GM18502 (cell line): ENCODE results near the gene RNF144A.
"Not testable (repeated sequence)": the region's sequence is repeated elsewhere in the genome, so short reads cannot be mapped to it uniquely, and the experiment has no call there.

ENCODE experiments used
- ATAC-seq: cut with Tn5 transposase; IDR thresholded peaks from one replicate; pipeline ENCODE4 v1.9.1; 2021; ENCODE audit warnings: mild to moderate bottlenecking; ENCODE audit not compliant: unreplicated experiment, poor library complexity

The RNF144A gene, protein sequence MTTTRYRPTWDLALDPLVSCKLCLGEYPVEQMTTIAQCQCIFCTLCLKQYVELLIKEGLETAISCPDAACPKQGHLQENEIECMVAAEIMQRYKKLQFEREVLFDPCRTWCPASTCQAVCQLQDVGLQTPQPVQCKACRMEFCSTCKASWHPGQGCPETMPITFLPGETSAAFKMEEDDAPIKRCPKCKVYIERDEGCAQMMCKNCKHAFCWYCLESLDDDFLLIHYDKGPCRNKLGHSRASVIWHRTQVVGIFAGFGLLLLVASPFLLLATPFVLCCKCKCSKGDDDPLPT

DNA sequence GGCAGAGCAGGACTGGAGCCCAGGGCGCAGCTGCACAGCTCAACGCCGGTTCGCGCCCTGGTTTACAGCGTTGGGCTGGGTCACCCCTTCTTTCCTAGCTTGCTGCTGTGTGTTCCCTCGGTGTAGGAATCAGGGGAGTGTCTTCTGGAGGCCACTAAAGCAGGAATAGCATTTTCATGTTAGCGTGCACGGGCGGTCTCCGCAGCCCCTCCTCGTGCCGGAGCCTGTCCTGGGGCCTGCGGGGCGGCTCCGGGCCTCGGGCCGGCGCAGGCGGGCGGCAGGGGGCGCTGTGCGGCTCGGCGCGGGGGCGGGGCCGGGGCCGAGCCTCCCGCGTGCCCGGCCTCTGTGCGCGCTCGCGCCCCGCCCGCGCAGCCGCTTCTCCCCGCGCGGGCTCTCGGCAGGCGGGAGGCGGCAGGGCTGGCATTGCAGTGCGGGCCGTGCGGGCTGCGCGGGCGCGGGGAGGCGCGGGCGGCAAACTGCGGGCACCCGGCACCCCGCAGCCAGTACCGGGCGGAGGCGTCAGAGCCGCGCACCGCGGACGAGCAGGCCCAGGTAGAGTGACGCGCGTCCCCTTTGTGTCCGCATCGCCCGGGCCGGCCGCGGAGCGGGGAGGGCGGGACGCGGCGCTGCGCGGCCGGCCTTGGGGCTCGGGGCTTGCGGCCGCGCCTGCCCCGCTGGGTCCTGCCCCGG lies at the start of gene RNF144A:
Gene RNF144A (plus strand): TSS at position 342 of the 690 bp plus-strand sequence. CDS start 79,515 bp downstream, outside the sequence.
- peak; percentile 87 for ATAC-seq

DNA sequence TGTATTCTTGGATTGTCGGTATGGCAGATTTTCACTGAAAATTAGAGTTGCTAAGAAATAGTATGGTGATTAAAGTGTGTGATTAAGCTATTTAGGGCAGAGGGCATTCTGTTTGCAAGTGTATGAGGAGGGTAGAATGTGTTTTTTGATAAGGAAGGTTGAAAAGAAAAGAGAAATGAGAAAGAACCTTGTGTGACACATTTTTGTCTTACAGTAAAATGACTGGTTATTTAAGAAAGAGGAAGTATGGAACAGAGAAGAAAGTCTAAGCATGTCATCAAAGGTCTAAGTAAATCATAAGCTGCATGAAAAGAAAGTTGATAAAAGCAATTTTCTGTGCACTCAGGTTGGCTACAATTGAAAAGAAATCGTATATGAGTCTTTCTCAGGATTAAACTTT lies 44.8 kb upstream of the RNF144A start:
- ATAC-seq: peak; percentile 81

DNA sequence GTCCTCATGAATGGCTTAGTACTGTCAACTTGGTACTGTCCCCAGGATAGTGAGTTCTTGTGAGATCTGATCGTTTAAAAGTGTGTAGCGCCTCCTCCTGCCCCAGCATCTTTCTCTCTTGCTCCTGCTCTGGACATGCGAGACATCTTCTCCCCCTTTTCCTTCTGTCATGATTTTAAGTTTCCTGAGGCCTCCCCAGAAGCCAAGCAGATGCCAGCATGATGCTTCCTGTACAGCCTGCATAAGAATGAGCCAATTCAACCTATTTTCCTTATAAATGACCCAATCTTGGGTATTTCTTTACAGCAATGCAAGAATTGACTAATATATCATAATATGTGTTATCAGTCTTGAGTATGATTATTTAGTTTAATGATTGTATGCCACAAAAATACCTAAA lies 43.2 kb upstream of the RNF144A start:
- ATAC-seq: no peak

DNA sequence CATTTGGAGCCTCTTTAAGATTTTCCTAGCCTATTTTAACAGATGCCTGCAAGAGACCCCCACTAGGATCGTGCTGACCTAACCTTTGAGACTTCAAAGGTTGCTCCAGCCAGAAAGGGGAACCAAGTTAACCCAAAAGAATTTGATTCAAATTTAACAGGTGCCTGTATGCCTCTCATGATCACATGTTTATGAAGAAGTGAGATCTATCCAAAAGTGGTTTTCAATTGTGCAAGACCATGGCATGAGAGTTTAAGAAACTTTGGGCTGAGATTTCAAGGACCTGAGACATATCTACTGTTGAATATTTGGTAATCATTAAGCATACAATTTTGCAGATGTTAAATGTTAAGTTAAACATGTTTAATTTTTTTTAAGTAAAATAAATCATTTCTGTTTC lies 40.9 kb upstream of the RNF144A start:
- ATAC-seq: no peak

DNA sequence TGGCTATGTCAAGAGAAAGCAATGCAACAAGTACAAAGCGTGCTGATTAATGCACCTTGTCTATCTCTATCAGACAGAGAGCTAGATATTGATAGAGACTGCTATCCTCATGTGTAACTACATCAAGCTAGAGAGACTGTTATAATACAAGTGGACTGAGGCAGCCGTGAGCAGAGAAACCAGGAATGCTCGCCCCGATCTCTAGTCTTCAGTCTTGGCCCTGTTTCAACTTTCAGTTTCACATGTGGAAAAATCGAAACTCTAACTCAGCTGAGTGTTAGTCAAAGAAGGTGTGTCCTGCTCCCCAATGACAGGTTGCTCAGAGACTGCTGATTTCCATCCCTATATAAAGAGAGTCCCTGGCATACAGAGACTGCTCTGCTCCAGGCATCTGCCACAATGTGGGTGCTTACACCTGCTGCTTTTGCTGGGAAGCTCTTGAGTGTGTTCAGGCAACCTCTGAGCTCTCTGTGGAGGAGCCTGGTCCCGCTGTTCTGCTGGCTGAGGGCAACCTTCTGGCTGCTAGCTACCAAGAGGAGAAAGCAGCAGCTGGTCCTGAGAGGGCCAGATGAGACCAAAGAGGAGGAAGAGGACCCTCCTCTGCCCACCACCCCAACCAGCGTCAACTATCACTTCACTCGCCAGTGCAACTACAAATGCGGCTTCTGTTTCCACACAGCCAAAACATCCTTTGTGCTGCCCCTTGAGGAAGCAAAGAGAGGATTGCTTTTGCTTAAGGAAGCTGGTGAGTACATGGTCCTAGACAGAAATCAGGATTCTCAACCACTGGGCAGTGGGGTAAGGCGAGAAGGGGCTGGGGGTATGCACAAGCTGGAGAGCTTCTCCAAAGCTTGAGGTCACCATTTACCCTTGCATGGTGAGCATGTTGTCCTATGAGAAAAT lies 39.6 kb upstream of the RNF144A start, which contains the start of gene RSAD2:
Gene RSAD2 (plus strand): TSS at position 376 of the 903 bp plus-strand sequence. CDS start 24 bp downstream, at position 400.
- ATAC-seq: peak; percentile 87

DNA sequence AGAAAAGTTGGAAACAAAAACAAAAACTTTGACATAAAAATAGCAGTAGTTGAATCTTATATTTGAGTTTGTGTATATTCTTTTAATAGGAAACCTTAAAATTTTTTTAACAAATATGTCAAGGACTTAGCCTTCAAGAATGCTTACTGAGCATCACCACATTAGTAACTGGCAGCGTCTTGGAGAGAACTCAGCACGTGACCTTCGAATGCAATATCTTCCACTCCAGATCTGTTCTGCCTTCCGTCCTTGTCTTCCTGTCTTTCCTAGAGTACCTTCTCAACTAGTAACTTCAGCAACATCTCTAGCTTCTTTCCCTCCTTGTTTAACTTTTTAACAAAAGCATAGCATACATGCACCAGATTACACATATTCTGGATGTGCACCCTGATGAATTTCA lies 38.7 kb upstream of the RNF144A start:
- ATAC-seq: no peak

DNA sequence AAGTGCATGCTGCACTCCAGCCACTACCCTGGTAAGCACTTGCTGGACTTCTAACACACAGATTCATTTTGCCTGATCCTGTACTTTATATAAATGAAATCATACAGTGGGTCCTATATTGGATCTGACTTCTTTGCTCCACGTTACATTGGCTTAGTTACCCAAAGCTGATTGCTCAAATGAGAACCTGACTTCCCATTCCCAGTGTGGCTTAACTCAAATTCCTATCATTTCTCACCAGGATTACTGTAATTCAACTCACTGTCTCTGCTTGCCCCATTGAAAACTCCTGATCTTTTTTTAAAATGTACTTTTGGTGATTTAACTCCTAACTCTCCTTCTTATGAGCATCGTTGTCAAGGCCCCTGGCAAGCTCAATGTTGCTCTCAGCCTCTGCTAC lies 38.2 kb upstream of the RNF144A start:
- ATAC-seq: no peak

DNA sequence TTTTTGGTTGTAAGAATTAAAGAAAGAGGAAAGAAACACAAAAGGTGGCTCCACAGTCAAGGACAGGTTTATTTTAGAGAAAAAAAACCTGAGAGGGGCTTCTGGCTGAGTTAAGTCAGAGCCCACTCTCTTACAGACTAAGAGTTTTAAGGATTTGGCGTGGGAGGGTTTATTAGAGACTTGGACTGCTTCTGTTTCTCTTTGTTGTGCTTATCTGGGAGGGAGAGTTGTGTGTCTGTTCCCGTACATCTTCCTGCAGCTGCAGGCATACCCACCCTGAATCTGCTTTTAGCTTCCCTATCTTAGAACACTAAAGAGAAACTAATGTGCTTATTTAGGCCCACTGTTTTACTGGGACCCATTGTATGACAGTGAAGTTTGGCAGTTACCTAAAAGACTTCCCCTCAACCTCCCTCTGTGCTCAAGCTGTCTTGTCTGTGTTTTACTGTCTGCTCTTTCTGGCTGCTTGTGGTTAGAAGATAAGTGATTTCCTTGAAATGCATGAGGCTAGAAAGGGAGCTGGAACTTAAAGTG lies 36.9 kb upstream of the RNF144A start:
- ATAC-seq: no peak

DNA sequence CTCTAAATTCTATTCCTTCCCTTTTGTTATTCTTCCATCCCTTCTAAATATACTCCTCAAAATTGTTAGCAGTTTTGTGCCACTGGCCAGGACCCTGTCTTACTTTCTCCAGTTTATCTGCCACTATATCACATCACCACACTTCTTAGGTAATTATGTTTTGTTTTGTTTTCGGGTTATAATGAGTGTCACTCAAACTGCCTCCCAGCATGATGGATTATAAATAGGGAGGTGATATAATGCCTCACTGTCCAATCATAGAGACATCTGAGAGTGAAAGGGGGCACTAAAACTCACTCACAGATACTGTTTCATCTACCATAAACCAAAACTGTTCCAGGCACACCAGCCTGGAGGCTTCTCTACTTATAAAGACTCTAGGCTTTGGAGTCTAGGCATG lies 36.2 kb upstream of the RNF144A start:
- ATAC-seq: no peak

DNA sequence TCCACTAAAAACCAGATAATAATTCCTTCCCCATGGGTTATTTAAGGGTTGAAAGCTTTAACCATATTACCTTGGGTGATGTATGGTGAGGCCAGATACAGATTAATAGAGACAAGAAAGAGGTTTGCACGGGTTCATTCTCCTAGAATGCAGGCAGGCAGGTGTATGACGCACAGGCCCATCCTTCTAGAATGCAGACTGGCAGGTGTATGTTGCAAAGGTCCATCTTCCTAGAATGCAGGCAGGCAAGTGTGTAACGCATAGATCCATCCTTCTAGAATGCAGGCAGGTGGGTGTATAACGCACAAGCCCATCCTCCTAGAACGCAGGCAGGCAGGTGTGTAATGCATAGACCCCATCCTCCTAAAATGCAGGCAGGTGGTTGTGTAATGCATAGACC lies 35.7 kb upstream of the RNF144A start:
- no peak for ATAC-seq

DNA sequence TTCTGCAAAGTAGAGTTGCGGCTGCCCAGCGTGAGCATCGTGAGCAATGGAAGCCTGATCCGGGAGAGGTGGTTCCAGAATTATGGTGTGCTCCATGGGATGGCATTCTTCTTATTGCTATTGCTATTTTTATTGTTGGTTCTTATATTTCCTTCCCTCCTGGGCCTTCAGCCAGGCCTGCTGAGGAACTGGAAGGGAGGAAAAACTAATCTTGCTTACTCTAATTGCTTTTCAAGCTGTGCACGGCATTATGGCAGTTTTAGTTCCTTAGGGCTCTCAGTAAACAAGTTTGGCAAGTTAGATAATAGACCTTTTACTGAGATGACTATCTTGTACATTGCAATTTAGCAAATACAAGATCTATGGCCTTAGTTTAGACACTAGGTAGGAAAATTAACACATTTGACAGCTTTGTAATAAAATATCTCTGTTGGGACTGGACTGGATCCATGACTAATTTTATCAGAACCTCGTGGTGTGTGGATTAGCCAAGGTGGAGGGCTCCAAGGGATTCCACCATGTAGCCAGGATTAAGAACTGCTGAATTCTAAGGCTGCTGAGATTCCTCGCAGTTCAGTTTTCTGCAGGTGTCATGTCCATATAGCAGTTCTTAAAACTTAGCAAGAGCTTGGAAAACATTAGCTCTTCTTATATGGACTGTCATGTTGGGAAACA lies 33.6 kb upstream of the RNF144A start:
- no peak for ATAC-seq

DNA sequence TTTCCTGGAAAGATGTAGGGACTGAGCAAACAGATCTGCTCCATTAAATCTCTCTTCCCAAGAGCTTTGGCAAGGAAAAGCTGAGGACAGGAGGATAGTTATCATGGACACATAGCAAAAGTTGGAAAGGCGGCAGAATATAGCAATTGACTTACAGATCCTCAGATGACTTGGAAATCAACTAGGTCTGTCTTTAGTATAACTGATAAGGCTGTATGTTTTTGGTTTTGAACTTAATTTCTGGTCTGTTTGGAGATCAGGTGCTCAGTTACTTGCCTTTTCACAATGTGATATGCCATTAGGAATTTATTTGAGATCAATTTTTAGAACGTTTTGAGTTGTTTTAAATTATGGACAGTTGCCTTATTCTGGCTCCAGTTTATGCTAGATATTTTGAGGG lies 31.7 kb upstream of the RNF144A start:
- no peak for ATAC-seq

DNA sequence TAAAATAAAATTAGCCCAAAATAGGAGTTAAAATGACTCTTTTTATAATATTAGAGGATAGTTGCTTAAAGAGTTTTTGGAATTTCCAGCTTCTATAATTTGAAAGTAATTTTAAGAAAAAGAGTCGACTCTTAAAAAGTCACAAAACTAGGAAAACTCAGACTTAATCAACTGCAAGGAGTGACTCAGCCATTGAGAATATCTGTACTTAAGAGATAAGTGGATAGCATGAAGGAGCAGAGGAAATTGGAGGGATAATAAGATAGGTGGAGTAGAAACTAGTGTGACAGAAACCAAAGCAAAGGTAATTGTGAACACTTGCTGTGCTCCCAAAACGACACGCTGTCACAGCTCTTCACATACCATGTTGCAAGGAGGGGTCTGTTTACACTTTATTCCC lies 31.2 kb upstream of the RNF144A start:
- no peak for ATAC-seq

DNA sequence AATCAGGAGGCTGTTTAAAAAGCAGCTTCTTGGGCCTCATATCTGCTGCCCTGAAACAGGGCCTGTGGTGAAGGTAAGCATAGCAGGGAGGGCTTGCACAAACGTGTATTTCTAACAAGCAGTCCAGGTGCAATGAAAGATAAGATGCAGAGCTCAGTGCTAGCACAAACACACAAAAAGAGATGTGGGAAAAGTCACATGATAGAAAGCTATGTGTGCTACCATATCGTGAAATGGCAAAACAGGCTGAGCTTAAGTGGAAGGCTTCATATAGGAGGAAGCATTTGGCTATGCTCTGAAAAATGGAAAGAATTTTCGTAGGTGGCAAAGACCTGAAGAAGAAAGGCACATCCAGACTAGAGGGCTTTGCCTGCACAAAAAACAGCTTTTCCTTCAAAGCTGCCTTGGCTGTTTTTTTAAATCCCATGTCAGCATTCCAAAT lies 29.4 kb upstream of the RNF144A start:
- no peak for ATAC-seq

DNA sequence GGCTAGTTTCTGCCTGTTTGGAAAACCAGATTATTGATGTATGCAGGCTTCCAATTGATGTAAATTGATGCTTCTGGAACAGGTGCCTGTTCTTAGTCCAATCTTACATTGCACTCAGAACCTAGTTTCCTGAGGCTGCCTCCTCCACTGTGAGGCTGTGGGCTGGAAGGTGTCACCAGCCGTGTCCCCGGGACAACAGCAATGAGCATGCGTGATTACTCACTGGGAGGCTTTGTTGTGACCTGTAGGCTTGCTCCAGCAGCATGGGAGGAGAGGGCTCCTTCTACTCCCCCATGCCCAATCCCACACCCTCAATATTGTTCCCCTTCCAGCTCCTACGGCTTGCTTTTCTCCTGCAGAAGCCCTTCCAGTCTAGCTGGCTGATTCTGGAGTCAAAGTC lies 28.5 kb upstream of the RNF144A start:
- ATAC-seq: no peak

DNA sequence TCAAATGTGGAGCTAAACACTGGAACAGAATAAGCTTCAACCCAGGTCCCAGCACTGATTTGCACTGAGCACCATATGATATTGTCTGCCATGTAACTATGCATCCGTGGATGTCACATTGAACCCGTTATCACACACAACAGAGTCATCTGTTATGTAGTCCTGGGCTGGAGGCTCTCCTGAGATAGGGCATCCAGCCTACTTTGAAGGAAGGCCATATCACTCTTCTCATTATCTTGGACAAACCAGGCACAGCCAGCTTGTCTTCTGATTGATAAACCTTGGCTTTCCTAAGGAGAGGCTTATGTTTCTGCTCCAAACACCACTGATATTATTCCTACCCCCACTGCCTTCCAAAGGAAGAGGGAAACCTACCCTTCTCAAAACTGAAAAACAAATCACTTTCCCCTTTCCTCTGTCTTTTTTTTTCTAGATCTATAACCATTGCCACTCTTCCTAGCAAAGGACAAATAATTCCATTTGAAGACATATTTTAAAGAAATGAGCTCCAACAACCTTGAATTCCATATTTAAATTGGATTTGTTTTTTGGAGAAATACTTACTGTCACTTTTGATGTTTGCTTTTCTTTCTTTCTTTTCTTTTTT lies 23.2 kb upstream of the RNF144A start:
- ATAC-seq: no peak

DNA sequence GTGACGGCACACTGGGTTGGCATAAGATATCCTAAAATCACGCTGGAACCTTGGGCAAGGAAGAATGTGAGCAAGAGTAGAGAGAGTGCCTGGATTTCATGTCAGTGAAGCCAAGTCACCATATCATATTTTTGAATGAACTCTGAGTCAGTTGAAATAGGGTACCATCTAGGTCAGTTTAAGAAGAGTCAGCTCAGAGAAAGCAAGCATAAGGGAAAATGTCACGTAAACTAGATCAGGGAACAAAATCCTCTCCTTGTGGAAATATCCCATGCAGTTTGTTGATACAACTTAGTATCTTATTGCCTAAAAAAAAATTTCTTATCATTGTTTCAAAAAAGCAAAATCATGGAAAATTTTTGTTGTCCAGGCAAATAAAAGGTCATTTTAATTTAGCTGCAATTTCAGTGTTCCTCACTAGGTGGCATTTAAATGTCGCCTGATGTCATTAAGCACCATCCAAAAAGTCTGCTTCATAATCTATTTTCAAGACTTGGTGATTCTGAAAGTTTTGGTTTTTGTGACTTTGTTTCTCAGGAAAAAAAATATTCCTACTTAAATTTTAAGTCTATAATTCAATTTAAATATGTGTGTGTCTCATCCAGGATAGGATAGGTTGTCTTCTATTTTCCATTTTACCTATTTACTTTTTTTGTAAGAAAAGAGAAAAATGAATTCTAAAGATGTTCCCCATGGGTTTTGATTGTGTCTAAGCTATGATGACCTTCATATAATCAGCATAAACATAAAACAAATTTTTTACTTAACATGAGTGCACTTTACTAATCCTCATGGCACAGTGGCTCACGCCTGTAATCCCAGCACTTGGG lies 20.1 kb upstream of the RNF144A start:
- ATAC-seq: peak; percentile 59

DNA sequence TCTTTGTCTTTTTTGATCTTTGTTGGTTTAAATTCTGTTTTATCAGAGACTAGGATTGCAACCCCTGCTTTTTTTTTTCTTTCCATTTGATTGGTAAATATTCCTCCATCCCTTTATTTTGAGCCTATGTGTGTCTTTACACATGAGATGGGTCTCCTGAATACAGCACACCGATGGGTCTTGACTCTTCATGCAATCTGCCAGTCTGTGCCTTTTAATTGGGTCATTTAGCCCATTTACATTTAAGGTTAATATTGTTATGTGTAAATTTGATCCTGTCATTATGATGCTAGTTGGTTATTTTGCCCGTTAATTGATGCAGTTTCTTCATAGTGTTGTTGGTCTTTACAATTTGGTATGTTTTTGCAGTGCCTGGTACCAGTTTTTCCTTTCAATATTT lies 14.6 kb upstream of the RNF144A start:
- not testable (repeated sequence) for ATAC-seq

DNA sequence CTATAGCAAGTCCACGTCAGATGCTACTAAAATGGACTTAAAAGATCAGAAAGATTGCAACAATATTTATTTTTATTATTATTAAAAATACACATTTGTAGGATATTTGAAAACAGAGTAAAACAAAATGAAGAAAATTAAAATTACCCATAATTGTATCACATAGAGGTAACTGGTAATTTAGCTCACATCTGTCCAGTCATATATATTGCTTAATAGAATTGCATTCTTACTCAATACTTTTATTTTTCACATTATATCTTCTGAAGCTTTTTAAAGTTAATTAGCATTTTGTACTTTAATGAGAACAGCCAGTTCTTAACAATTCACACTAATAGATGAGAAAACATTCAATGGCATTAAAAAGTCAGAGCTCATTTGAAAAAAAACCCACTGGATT lies 11.5 kb upstream of the RNF144A start:
- ATAC-seq: no peak
